HG02759 (cell line): ENCODE measurements around the gene ETDA.
"Not testable (repeated sequence)": the region's sequence is repeated elsewhere in the genome, so short reads cannot be mapped to it uniquely, and the experiment has no call there.

Source experiments
- ATAC-seq: cut with Tn5 transposase; IDR thresholded peaks from one replicate; pipeline ENCODE4 v1.9.1; 2021; ENCODE audit warnings: mild to moderate bottlenecking, moderate library complexity; ENCODE audit not compliant: unreplicated experiment

ETDA gene

DNA sequence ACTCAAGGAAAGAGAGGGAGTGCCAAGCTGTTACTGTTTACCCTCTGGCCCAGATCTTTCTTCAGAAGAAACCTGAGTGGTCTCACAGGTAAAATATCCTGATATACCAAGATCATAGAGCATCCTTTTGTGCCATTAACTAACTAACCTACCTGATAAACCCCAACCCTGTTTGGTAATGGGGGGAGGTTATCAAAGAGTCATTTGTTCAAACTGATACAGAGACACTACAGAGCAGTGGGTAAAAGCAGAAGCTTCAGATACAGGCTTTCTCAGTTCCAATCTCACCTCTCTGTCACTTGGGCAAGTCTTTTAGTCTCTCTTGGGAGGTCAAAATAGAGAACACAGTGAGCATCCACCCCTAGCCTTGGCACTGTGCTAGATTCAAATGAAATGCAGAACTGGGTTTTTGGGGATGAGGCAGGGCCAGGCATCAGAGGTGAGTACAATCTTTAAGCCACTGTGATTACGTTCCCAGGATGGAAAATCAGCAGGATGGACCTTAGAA, at the start of gene ETDA:
ETDA (plus strand) TSS at position 51 of the 508 bp plus-strand sequence. CDS start 1,216 bp downstream, outside the sequence.
- ATAC-seq: not testable (repeated sequence)

DNA sequence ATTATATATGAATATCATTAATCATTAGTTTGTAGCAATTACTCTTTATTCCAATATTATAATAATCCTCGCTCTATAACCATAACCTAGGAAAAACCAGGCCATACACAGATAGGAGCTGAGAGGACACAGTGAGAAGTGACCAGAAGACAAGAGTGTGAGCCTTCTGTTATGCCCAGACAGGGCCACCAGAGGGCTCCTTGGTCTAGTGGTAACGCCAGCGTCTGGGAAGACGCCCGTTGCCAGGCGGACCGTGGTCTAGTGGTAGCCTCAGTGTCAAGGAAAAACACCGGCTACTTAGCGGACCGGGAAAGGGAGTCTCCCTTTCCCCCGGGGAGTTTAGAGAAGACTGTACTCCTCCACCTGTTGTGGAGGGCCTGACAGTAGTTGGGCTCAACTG, 45.4 kb upstream of the ETDA start:
- ATAC-seq: not testable (repeated sequence)

DNA sequence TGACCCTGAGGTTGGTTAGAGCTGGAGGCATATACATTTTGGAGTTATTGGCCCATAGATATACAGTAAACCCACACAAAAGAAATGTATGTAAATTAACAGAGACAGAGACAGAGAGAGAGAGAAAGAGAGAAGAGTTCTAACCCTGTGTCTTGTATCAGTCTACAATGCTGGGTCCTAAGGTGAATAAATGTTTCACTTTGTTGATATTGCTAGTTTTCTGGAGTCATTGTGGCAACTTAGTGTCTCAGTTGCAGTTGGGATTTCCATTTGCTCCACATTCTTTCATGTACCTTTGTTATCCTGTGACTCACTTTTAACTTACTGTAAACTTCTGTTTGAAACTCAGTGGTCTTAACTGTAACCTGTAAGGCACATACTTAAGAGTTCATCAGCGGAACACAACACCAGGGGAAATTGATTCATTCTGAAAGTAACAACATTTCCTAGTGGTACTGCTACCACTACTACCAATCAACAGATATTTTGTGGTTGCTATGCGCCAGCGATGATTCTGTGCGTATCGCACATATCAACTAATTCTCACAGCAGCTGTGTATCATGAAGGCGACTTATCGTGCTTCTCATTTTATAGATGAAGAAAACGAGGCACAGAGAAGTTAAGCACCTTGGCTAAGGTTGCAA, 38.5 kb upstream of the ETDA start:
- no peak for ATAC-seq

DNA sequence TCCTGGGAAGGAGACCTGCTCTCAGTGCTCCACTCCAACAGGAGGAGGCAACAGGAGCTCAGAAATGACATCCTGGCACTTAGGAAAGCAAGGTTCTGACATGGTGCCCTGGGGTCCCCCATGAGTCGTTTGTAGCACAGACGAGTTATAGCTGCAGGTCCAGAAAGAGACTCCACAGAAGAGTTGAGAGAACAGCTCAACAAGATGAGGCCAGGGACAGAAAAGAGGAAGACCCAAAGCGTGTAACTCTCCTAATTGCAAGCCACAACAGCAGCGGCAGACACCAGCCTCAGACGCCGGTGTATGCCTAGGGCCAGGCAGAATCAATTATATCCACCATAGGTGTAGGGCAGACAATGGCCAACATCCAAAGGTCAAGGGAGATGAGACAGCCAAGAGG, 5.9 kb upstream of the ETDA start:
- ATAC-seq: not testable (repeated sequence)

DNA sequence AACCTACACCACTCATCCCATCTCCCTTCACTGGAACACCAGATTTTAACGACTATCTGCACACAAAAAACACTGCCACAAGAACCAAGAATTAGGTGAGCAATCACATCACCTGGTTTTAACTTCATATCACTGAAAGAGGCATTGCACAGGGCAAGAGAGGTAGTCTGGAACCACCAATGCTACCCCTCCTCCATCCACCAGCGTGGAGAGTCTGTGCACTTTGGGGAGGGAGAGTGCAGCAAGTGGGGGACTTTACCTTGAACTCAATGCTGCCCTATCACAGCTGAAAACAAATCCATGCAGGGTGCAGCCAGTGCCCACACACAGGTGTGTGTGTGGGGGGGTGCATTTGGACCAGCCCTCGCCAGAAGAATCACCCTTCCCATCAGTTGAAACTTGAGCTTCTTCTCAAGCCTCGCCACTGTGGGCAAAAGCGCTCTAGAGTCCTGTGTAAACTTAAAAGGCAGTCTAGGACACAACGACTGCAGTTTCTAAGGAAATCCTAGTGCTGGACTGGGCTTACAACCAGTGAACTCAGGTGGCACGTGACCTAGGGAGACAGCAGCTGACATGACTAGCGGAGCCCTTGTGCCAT, 4.3 kb downstream of the ETDA start:
- not testable (repeated sequence) for ATAC-seq

DNA sequence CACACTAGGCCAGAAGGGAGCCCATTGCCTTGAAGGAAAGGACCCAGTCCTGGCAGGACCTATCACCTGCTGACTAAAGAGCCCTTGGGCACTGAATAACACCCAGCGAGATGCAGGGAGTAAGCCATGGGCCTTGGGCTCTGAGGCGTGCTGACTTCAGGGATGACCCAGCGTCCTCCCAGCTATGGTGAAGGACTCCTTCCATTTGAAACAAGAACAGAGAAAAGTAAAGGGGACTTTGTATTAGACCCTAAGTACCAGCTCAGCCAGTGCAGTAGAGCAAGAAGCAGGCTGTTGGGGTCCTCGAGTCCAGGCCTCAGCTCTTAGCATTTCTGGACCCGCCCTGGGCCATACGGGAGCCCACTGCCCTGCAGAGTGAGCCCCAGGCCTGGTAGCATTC, 5.1 kb downstream of the ETDA start:
- no peak for ATAC-seq

DNA sequence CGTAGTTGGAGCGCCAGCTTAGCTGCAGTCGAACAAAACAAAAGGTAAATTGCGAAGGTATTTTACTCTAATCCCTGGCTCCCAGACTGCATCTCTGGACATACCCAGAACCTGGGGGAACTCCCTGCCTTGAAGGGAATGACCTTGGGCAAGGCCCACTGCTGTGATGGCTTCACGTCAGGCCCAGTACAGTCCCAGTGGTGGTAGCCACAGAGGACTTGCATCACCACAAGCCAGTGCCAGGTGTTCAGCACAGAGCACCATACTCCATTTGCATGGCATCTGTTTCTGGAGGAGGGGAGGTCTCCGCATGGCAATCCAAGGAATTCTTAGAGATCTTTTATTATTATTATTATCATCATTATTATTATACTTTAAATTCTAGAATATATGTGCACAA, 5.6 kb downstream of the ETDA start:
- ATAC-seq: no peak

DNA sequence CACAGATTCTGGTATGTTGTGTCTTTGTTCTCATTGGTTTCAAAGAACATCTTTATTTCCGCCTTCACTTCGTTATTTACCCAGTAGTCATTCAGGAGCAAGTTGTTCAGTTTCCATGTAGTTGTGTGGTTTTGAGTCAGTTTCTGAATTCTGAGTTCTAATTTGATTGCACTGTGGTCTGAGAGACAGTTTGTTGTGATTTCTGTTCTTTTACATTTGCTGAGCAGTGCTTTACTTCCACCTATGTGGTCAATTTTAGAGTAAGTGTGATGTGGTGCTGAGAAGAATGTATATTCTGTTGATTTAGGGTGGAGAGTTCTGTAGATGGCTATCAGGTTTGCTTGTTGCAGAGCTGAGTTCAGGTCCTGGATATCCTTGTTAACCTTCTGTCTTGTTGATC, 9.1 kb downstream of the ETDA start:
- ATAC-seq: not testable (repeated sequence)

DNA sequence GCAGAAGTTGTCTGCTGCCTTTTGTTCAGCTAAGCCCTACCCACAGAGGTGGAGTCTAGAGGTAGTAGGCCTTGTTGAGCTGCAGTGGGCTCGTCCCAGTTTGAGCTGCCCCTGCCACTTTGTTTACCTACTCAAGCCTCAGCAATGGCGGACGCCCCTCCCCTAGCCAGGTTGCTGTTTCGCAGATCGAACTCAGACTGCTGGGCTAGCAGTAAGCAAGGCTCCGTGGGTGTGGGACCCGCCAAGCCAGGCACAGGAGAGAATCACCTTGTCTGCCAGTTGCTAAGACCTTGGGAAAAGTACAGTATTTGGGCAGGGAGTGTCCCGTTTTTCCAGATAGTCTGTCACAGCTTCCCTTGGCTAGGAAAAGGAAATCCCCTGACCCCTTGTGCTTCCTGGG, 11.5 kb downstream of the ETDA start:
- not testable (repeated sequence) for ATAC-seq

DNA sequence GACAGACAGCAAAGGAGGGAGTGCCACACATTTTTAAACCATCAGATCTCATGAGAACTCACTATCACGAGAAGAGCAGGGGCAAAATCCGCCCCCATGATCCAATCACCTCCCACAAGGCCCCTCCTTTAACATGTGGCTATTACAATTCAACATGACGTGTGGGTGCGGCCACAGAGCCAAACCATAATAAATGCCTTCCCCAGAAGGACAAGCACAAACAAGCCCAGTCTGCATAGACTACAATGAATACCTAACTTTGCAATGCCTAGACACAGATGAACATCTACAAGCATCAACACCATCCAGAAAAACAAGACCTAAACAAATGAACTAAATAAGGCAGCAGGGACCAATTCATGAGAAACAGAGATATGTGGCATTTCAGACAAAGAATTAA, 12.3 kb downstream of the ETDA start:
- ATAC-seq: no peak

DNA sequence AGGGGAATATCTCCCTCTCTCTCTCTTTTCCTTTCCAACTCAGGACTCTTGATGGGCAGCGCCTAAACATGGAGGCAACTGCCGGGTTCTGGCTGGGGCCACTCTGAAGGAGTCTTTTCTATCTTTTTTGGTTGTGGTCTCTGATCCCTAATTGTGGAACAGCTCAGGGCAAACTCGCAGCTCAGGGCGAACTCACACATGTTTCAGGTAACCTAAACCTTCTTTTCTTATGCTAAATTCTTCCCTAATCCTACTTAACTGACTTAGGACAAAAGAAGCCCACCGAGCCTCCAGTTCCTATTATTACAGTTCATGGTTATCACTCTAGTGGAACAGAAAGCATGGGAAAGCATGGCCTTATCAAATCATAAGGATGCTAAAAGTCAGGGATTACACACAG, 21.3 kb downstream of the ETDA start:
- ATAC-seq: no peak

DNA sequence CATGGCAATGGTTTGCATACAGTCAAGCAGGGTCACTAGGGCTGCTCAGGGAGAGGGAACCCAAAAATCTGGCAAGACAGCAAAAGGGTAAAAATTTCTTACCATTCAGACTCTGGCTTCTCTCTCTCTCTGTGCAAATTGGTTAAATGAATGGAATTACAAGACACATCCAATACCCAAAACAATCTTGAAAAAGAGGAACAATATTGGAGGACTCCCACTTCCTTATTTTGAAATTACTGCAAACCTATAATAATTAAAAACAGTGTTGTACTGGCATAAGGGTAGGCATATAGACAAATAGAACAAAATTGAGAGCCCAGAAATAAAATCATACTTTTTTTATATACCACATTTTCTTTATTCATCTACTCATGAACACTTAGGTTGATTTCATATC, 24.1 kb downstream of the ETDA start:
- no peak for ATAC-seq

DNA sequence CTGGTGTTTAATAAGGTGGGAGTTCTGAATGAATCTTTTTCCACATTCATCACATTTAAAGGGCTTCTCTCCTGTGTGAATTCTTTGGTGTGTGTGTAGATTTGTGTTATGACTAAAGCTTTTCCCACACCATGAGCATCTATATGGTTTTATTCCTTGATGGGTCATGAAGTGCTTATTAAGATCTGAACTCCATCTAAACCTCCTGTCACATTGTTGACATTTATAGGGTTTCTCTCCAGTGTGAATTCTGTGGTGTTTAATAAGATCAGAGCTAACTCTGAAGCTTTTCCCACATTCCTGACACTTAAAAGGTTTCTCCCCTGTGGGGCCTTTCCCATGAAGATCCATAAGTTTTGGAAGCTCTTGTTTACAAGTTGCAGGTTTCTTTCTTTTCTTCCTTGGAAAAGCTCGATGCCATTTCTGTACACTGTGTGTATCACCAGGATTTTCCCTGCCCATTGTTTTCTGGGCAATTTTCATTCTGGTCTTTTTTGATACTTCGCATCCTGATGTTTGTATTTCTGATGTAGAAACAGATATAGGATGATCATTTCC, 35.5 kb downstream of the ETDA start:
- ATAC-seq: no peak

DNA sequence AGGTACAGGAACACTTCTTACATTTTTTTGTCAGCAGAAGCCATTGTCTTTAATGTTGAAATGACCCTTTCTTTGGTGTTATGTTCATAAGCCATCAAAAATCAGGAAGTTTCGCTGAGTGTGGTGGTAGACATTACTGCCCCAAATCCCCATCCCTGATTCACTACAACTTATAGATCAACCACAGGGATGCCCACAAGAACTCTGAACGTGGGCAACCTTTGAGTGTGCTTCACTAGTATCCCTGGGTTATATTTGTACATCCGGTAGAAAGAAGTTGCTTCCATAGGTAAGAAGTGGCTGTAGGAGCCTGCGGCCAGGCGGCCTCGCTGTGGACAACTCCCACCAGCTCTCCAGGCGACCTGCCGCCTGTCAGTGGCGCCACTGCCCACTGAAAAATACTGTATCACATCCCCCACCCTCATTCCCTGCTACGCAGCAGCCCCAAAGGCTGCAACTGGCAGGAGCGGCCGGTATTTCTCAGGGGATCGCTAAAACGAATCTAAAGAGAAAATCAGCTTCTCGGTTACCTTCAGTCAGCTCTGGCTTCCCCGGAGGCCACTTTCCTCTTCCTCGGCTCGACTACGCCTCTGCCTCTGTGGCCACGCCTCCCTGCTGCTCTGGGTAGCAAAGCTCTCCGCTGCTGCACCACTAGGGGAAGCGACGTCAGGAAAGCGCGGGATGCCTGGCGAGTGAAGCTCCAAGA, 43.5 kb downstream of the ETDA start:
- peak; percentile 85 for ATAC-seq

DNA sequence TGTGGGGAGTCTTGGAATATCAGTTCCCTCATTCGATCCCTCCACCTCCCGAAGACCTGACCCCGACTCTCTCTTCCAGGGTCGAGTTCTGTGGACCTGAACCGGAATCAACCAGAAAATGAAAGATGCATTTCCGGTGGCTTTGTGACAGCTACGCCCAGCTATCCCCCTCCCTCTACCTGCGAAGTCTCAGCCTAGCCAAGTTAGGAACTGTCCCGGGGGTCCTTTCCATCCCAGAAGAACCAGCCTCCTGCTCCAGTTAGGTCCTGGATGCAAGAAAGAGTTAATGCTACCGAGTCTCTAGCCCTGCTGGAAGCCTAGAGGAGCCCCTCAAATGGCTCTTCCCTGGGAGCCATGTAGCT, 44.1 kb downstream of the ETDA start:
- ATAC-seq: peak; percentile 35

DNA sequence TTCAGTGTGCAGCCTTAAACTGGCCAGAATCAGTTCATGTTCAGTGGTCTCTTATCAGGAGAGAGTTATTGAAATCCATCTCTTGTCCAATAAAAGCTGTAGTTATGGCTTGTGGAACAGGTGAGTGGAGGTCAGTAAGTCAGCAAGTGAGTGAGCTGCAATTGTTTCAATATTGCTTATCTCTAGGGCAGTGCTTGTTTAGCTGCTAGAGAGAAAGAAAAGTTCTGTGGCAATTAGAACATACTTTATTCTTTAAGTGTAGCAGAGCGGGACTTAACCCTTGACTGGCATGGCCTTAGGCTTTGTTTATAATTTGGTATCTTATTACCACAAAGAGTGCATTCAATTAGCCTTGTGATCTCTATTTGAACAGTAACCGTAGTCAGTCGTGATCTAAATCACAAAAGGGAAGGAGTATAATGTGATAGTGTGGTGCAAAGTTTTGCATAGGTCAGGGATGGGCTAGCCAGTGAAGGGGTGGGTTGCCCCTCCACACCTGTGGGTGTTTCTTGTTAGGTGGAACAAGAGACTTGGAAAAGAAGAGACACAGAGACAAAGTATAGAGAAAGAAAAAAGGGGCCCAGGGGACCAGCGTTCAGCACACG, 50.5 kb downstream of the ETDA start:
- ATAC-seq: no peak
